Skeletal muscle satellite cell (primary cell): ENCODE measurements around the gene PUSL1. TPM values are rescaled to one million over a fixed set of nuclear protein-coding genes. Genes with fewer than 3 reads are reported as not detected.

ENCODE experiments used
- H3K27me3 ChIP-seq: 2 replicates; pipeline ENCODE4 v1.7.0; 2013; ENCODE audit warnings: low read length; ENCODE audit not compliant: control insufficient read depth, insufficient read depth
- H3K36me3 ChIP-seq: 2 replicates; pipeline ENCODE4 v1.7.0; 2013; ENCODE audit warnings: mild to moderate bottlenecking, control low read depth, low read length; ENCODE audit not compliant: insufficient read depth
- H3K4me1 ChIP-seq: 2 replicates; pipeline ENCODE4 v1.7.0; 2013; ENCODE audit warnings: low read length; ENCODE audit not compliant: control insufficient read depth, insufficient read depth
- H3K4me2 ChIP-seq: 2 replicates; pipeline ENCODE4 v1.7.0; 2013; ENCODE audit warnings: mild to moderate bottlenecking, low read length
- H3K4me3 ChIP-seq: 2 replicates; pipeline ENCODE4 v1.7.0; 2013; ENCODE audit warnings: low read length
- H3K9ac ChIP-seq: 2 replicates; pipeline ENCODE4 v1.7.0; 2013; ENCODE audit warnings: mild to moderate bottlenecking, low read depth, low read length, moderate library complexity
- H3K9me3 ChIP-seq: replicated peaks from 2 replicates; pipeline ENCODE4 v1.7.0; 2013; ENCODE audit warnings: mild to moderate bottlenecking, control low read depth, low read length
- total RNA-seq: library from RNA; depleted of rRNA; stranded (reverse); fragments of >200 nt; gene quantifications from 2 replicates; pipeline ENCODE4 v1.2.3, GENCODE V29; 2012; rRNA removed

Gene PUSL1, protein sequence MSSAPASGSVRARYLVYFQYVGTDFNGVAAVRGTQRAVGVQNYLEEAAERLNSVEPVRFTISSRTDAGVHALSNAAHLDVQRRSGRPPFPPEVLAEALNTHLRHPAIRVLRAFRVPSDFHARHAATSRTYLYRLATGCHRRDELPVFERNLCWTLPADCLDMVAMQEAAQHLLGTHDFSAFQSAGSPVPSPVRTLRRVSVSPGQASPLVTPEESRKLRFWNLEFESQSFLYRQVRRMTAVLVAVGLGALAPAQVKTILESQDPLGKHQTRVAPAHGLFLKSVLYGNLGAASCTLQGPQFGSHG
- total RNA-seq: 42.1 and 52.4 TPM in 2 replicates

DNA sequence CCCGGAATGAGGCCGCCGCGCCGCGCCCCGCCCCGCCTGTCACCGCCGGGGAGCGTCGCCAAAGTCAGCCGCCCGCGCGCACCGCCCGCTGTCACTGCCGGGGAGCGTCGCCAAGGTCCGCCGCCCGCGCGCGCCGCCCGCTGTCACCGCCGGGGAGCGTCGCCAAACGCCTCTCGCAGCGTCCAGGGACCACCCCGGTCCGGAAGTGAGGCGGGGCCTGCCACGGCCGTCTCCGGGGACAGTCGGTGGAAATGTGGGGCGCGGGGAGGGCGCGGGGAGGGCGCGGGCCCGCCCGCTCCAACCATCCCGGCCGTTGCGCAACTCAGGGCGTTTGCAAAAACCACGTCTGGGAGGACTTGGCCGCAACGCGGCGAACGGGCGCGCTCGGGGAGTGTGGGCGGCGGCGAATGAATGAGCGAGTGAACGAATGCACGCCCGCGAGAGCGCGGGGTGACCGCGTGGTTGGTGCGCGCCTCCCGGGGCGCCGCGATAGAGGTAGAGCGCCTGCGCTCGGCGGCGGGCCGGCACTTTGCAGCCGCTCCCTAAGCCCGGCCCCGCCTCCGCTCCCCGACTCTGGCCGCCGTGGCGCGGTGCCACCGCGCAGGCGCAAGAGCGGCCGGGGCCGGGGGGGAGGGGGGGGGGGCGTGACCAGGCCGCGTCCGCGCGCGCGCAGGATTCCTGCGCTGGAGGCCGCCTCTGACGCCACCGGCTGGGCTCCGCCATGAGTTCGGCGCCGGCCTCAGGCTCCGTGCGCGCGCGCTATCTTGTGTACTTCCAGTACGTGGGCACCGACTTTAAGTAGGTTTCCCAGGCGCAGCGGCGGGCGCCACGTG lies at the start of gene PUSL1, which contains the start of gene ACAP3:
Gene PUSL1, plus strand, starts transcription at position 675 of the 833 bp plus-strand sequence. Its CDS starts 47 bp downstream, at position 722.
Gene ACAP3, minus strand, starts transcription at position 8 of the 833 bp plus-strand sequence. CDS start 115 bp downstream, outside the sequence.
- peak within 1 kb of the TSS; percentile 95 for H3K4me2 ChIP-seq
- H3K9me3 ChIP-seq: no peaks in the 10 kb centered on the region
- peaks cover 43% of the 10 kb centered on the region for H3K4me1 ChIP-seq
- H3K27me3 ChIP-seq: no peaks in the 10 kb centered on the region
- H3K9ac ChIP-seq: peak within 1 kb of the TSS; percentile 90
- H3K36me3 ChIP-seq: peaks cover 33% of the 10 kb centered on the region
- peak within 1 kb of the TSS; percentile 94 for H3K4me3 ChIP-seq

DNA sequence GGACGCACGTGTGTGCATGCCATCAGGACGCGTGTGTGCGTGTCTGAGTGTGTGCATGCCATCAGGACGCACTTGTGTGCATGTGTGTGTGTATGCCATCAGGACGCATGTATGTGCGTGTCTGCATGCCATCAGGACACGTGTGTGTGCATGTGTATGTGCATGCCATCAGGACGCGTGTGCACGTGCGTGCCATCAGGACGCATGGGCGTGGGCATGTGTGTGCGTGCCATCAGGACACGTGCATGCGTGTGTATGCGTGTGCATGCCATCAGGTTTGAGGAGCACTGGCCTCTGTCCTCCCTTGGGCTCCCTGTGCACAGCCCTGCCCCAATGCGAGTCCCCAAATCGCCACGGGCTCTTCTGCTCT lies 49.3 kb upstream of the PUSL1 start:
- Histone ChIP-seq H3K9ac (no peak overlapping the region), H3K36me3 (peaks cover 68% of the 10 kb centered on the region), H3K4me3 (no peak overlapping the region), H3K4me2 (no peak overlapping the region), H3K27me3 (no peaks in the 10 kb centered on the region), H3K4me1 (peaks cover 7% of the 10 kb centered on the region), H3K9me3 (no peaks in the 10 kb centered on the region)

DNA sequence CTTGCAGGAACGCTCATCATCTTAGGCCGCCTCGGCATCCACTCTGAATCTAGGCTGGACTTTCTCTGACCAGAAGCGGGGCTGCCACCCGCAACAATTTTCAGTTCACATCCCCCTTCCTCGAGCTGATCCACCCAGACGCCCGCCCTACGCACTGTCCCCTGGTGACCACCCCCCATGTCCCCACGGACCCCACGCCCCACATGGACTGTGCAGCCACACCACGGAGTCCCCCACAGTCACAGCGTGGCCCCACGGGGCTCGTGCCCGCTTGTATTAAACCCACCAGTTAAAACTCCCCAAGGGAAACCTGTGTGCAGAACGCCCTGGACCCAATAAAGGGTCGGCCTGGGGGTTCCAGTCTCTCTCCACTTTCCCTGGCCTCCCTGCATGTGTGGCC lies 48.9 kb upstream of the PUSL1 start:
- Histone ChIP-seq H3K4me1 (peaks cover 11% of the 10 kb centered on the region), H3K9ac (no peak overlapping the region), H3K36me3 (peaks cover 70% of the 10 kb centered on the region), H3K4me3 (no peak overlapping the region), H3K9me3 (no peaks in the 10 kb centered on the region), H3K27me3 (no peaks in the 10 kb centered on the region), H3K4me2 (no peak overlapping the region)

DNA sequence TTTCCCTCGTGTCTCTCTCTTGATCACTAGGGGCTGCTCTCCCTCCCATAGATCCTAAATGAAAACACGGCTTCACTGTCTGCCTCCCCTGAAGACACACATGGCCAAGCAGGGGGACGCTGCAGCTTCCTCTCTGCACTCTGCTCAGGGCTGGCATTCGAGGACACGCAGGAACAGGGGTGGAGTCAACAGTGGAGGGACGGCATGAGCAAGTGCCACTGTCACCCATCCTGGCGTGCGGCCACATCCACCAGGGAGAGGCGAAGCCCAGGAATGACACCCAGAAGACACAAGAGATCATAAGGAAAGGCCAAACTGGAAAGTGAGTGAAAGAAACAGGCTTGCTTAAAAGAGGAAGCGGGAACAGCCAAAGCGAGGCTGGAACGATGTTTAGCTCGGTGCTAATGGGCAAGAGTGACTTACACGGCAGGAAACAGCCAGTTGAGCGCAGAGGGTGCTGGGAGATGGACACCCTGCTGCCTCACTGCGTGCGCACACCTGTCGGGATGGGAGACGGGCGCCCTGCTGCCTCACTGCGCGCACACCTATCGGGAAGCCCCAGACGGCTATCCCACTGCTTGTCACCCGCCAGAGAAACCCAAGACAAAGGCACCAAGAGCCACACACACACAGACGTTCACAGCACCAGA lies 48.3 kb upstream of the PUSL1 start:
- peaks cover 15% of the 10 kb centered on the region for H3K4me1 ChIP-seq
- no peaks in the 10 kb centered on the region for H3K27me3 ChIP-seq
- H3K9me3 ChIP-seq: no peaks in the 10 kb centered on the region
- H3K4me2 ChIP-seq: no peak overlapping the region
- H3K36me3 ChIP-seq: peaks cover 69% of the 10 kb centered on the region
- no peak overlapping the region for H3K4me3 ChIP-seq
- no peak overlapping the region for H3K9ac ChIP-seq

DNA sequence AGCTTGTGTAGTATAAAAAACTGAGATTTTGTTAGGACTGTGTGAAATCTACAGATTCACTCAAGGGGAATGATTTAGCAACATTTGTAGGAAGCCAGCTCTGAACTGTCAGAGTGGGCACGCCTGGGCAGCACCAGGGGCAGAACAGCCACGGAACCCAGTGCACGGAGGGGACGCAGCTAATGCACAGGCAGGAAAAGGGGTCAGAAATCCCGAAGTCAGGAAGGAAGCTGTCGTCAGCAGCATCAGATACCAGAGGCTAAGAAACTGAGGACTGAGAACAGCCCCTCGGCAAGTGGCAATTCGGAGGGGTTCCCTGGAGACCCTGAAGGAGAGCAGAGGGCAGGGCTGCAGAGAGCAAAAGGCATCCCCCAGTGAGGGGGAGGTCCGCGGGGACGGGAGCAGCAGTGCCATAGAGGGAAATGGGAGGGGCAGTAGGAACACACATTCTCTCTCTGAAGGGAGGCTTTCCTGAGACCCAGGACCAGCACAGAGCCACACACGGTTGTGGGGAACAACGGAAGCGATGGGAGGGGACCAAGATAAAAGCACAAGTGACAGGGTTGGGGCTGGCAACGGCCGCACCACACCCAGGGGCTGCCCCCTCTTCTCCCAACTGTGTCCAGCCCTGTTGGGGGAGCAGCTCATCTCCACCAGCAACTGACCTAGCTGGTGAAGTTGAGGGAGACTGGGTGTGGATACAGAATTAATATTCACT lies 47.4 kb upstream of the PUSL1 start:
- Histone ChIP-seq H3K4me1 (peaks cover 24% of the 10 kb centered on the region), H3K4me2 (no peak overlapping the region), H3K27me3 (no peaks in the 10 kb centered on the region), H3K9me3 (no peaks in the 10 kb centered on the region), H3K36me3 (peaks cover 63% of the 10 kb centered on the region), H3K4me3 (no peak overlapping the region), H3K9ac (no peak overlapping the region)

DNA sequence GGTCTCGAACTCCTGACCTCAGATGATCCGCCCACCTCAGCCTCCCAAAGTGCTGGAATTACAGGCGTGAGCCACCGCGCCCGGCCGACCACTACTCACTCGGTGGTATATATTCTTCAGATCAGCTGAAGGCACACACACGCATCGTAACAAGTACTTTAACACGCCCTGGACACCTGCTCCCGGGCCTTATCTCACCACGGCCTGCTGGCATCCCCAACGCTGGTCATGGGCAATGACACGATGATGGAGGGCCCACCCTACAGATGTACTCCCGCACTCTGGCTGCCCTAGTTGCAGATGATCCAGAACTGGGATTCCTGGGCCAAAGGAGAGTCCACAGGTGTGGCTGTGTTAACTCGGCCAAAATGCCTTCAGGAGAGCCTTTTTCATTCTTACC lies 46.3 kb upstream of the PUSL1 start:
- H3K4me2 ChIP-seq: no peak overlapping the region

DNA sequence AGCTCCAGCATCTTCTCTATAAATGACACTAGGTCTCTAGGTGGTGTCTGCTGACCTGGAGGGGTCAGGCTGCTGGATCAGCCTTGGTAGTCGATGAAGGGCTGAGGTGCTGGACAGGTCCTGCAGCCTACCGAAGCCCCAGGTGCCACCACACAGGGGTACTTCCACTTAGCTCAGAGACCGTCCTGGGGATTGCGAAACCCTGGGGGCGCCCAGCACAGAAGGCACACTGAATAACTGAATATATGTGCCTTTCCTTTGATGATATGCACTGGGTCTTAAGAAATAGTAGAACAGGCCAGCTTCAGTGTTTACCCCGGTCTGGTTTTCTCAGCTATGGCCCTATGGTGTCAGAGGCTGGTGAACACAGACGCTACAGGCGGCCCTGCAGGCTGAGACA lies 45.6 kb upstream of the PUSL1 start:
- no peak overlapping the region for H3K9ac ChIP-seq
- no peaks in the 10 kb centered on the region for H3K9me3 ChIP-seq
- H3K36me3 ChIP-seq: peaks cover 63% of the 10 kb centered on the region
- H3K27me3 ChIP-seq: no peaks in the 10 kb centered on the region
- peaks cover 27% of the 10 kb centered on the region for H3K4me1 ChIP-seq
- H3K4me2 ChIP-seq: no peak overlapping the region
- H3K4me3 ChIP-seq: no peak overlapping the region

More for the DNA sequence above, 46.3 kb upstream of the PUSL1 start:
- H3K27me3 ChIP-seq: no peaks in the 10 kb centered on the region
- peaks cover 27% of the 10 kb centered on the region for H3K4me1 ChIP-seq
- no peaks in the 10 kb centered on the region for H3K9me3 ChIP-seq
- H3K36me3 ChIP-seq: peaks cover 57% of the 10 kb centered on the region
- no peak overlapping the region for H3K9ac ChIP-seq
- H3K4me3 ChIP-seq: no peak overlapping the region

DNA sequence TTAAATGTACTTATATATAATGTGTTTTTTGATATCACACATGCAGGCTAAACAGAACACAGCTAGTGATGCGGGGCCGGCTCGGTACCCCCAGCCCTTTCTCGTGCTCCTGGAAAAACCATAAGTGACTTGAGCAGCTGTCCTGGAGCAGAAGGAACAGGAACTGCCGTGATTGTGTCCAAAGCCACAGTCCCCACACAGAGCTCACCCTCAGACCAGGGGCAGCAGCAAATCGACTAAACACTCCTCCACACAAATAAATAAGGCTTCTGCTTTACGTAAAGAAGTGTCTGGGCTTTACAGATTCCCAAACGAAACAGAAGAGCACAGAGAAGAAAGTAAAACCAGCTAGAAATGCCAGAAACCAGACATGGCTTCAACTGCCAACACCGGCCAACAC lies 44.4 kb upstream of the PUSL1 start:
- Histone ChIP-seq H3K9ac (peak overlapping the region; percentile 48), H3K4me2 (peak overlapping the region; percentile 31), H3K9me3 (no peaks in the 10 kb centered on the region), H3K4me1 (peaks cover 23% of the 10 kb centered on the region), H3K4me3 (no peak overlapping the region), H3K27me3 (no peaks in the 10 kb centered on the region), H3K36me3 (peaks cover 67% of the 10 kb centered on the region)

DNA sequence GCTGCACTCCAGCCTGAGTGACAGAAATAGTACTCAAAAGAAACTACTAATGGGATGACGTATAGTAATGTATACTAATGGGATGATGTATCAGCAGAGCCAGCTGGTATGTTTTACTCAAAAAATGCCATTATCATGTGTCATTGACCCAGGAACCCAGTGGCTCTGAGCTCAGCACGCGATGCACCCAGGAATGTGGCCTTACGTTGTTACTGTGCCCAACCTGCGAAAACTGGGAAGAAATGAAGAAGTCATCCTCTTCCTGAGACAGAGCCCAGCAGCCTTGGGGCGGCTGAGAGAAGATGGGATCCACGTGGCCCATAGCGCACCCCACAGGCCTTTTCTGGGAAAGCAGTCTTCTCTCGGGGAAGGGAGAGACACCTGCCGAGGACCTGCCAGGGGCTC lies 43.5 kb upstream of the PUSL1 start:
- Histone ChIP-seq H3K9ac (peak overlapping the region; percentile 80), H3K36me3 (peaks cover 62% of the 10 kb centered on the region), H3K4me1 (peaks cover 23% of the 10 kb centered on the region), H3K9me3 (no peaks in the 10 kb centered on the region), H3K4me2 (peak overlapping the region; percentile 69), H3K4me3 (peak overlapping the region; percentile 44), H3K27me3 (no peaks in the 10 kb centered on the region)

DNA sequence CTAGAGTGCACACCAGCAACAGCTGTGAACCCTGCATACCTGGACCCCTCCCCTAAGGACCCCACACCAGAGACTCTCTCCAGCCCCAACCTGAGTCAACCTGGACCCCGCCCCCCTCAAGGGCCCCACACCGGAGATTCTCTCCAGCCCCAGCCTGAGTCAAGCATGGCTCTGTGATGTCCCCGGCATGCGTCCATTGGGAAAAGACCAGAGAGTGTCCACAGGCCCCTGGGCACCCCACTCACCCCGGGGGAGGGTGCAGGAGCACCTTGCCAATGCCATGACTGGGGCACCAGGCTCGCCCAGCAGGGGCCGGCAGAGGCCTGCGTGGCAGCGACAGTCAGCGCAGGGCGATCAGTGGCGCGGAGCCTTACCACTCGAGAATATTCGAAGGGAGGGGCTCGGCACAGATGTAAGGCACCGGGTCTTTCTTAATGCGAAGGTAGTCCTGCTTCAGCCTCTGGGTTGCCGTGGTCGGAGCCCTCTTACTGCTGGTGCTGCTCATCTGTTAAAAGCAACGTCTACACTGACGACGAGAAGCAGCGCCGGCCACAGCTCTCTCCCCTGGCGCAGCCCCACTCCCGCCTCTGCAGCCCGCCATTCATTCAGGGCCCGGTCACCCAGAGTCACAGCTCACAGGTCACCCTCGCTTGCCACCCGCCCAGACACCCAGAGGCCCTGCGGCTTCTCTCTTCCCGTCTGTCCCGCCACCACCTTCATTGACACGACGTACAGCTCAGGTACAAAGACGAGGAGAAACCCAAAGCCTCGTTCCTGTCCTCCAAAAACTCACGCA lies 40.7 kb upstream of the PUSL1 start:
- Histone ChIP-seq H3K4me1 (peaks cover 48% of the 10 kb centered on the region), H3K4me3 (no peak overlapping the region), H3K36me3 (peaks cover 55% of the 10 kb centered on the region), H3K9me3 (no peaks in the 10 kb centered on the region), H3K9ac (no peak overlapping the region), H3K4me2 (no peak overlapping the region), H3K27me3 (no peaks in the 10 kb centered on the region)
